NCI-H187 (cell line): ENCODE results near the gene INTS13.
"Not testable (repeated sequence)": the region's sequence is repeated elsewhere in the genome, so short reads cannot be mapped to it uniquely, and the experiment has no call there.

Experiments
- DNase-seq, 2 experiments: peaks; one replicate each; lab custom pipeline; 2025; lab: John Stamatoyannopoulos, UW

The INTS13 gene

GRCh38 chr12:26869908-26870459 is 67.8 kb downstream of the INTS13 start:
- DNase-seq = no peak

DNA sequence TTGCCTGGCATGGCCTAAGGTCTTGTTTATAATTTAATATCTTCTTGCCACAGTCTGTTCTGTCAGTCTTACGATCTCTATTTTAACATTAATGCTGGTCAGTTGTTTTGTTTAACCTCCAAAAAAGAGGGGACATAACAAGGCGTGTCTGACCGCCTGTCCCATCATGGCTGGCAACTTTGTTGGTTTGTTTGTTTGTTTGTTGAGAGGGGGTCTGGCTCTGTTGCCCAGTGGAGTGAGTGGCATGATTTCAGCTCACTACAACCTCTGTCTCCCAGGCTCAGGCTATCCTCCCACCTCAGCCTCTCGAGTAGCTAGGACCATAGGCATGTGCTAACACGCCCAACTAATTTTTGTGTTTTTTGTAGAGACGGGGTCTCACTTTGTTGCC is 68.7 kb downstream of the INTS13 start:
- DNase-seq = no peak

DNA sequence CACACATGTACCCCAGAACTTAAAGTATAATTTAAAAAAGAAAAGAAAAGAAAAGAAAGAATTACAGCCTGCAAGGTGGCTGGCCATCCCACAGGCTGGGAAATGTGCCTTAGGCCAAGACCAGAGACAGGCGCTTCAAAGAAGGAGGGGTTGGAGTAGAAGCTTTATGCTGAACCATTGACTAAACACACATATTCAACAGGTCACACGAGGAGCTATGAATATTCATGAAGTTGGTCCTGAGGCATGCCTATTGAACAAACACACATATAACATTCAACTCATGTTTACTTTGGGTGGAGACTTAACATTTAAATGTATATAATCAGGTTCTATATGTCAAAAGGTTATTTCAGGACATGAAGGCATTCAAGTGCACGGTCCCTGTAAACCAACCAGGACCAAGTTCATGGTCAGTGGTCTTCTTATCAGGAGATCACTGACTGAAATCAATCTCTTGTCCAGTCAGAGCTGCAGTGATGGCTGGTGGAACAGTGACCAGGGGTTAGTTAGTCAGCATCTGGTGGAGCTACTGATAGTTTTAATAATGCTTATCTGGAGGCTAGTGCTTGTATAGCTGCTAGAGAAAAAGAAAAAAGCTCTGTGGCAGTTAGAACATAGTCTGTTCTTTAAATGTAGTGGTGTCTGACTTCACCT is 69.2 kb downstream of the INTS13 start:
- DNase-seq = no peak

DNA sequence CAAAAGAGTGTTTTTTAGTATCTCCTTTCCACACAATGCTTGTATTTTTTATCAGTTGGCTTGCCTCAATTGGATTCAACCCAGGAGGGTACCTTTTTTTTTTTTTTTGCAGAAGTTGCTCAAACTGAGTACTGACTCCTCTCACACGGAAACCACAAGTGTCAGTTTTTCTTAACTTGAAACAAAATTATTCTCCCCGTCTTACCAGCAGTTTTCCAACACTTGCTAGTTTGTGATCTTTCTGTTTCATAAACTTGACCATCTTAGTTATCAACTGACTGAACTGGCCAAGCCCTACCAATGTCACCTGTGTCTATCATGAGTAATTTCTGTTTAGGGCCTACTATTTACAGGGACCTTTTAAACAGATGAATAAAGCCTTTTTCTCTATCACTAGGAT is 70.7 kb downstream of the INTS13 start:
- no peak for DNase-seq

DNA sequence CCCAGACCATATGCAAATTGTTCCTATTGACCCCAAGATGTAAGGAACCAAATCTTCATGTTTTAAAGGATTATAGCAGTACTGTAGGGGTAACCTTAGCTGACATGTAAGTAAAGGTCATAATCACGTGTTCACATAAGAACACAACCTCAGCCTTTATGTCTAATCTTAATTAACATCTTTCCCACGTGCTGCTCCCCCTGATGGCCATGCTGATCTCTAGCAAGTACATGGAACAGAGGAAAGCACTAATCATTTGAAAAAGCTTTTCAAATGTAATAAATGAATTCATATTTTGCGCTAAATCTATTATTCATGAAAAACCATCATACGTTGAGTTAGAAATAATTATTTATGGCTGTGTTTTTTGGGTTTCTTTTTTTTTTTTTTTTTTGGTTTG is 74.3 kb downstream of the INTS13 start:
- DNase-seq = no peak

- not testable (repeated sequence) for DNase-seq
Observed at GRCh38 chr12:26862787-26863186, 75.0 kb downstream of the INTS13 start.

DNA sequence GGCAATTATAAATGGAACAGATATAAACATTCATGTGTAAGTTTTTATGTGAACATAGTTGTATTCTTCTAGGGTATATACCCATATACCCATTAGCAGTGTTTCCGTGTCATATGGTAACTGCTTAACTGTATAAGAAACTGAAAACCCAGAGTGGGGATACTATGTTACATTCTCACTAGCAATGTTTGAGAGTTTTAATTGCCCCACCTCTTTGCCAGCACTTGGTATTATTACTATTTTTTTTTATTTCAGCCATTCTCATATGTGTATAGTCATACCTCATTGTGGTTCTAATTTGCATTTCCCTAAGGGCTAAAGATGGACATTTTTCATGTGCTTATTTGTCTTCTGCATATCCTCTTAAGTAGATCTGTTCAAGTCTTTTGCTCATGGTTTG is 76.1 kb downstream of the INTS13 start:
- DNase-seq = no peak

DNA sequence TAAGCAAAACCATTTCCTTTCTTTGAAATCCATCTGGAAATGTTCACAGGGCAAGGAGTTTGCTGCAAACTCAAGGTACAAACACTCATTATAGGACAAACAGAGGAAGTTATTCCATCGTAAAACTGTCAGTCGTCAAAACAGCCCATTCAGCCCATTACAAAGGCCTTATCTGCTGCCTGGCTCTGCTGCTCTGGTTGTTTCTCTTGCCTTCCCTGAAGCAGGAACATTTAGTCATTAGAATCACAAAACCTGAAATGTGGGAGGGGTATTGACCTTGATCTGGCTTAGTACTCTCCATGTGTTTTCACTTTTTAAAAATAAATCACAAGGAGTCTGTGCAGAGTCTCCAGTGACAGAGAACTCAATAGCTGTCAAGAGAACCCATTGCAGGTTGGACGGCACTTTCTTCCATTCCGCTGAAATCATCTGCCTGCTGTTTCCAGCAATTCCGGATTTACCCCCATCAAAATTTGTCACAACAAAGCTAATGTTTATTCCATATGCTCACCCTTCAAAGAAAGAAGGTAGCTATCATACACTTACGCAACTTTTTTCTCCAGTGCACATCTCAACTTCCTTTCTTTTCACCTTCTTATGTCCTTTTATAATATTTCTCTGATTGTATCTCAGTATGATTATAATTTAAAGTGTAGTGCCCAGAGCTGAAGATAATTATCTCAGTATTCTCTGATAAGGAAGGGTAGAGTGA is 80.2 kb downstream of the INTS13 start:
- no peak for DNase-seq

DNA sequence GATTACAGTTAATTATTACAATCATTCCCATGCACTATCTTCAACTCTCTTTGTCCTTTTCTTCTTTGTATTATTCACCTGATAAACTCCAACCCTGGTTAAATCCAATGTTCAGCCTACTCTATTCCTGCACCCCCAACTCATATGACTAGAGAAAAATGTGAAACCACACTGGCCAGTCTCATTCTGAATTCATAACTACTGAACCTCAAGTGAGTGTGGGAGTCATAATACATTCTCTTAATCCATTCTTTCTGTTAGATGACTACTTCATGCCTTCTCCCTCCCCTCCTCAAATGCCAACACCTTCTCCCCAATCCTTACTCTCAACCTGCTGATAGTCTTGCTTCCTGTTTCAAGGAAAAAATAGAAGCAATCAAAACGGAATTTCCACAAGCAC is 82.4 kb downstream of the INTS13 start:
- DNase-seq = no peak
